ENCODE results near the gene NCOA7. TPM values are rescaled to one million over a fixed set of nuclear protein-coding genes. Genes with fewer than 3 reads are reported as not detected.
"Not testable (repeated sequence)": the region's sequence is repeated elsewhere in the genome, so short reads cannot be mapped to it uniquely, and the experiment has no call there.

Gene NCOA7
- total RNA-seq, 1 donor = 14.8 TPM

- H3K4me1 ChIP-seq (ENCODE audit: insufficient read depth, low read length) = peaks cover 35% of the 10 kb centered on the region
- H3K9me3 ChIP-seq (ENCODE audit: low read depth, low read length) = no peaks in the 10 kb centered on the region
- H3K27me3 ChIP-seq (ENCODE audit: insufficient read depth, low read length) = no peaks in the 10 kb centered on the region
- H3K4me3 ChIP-seq (ENCODE audit: low read length) = no peak overlapping the region
Measured at GRCh38 chr6:125794342-125795137, 3.8 kb downstream of the NCOA7 start.

GRCh38 chr6:125795301-125795700 is 4.5 kb downstream of the NCOA7 start:
- Histone ChIP-seq H3K4me3 (ENCODE audit: low read length) (no peak overlapping the region), H3K9me3 (ENCODE audit: low read depth, low read length) (no peaks in the 10 kb centered on the region), H3K27me3 (ENCODE audit: insufficient read depth, low read length) (no peaks in the 10 kb centered on the region), H3K4me1 (ENCODE audit: insufficient read depth, low read length) (peaks cover 30% of the 10 kb centered on the region)

GRCh38 chr6:125797120-125797885 is 6.5 kb downstream of the NCOA7 start:
- Histone ChIP-seq H3K9me3 (ENCODE audit: low read depth, low read length) (no peaks in the 10 kb centered on the region), H3K4me1 (ENCODE audit: insufficient read depth, low read length) (peaks cover 26% of the 10 kb centered on the region), H3K27me3 (ENCODE audit: insufficient read depth, low read length) (no peaks in the 10 kb centered on the region)

GRCh38 chr6:125797886-125798444 is 7.2 kb downstream of the NCOA7 start:
- Histone ChIP-seq H3K4me3 (ENCODE audit: low read length) (no peak overlapping the region), H3K4me1 (ENCODE audit: insufficient read depth, low read length) (peaks cover 33% of the 10 kb centered on the region), H3K27me3 (ENCODE audit: insufficient read depth, low read length) (no peaks in the 10 kb centered on the region), H3K9me3 (ENCODE audit: low read depth, low read length) (no peaks in the 10 kb centered on the region)

More at GRCh38 chr6:125797120-125797885, 6.5 kb downstream of the NCOA7 start:
- H3K4me3 ChIP-seq (ENCODE audit: low read length) = no peak overlapping the region

- no peaks in the 10 kb centered on the region for H3K9me3 ChIP-seq (ENCODE audit: low read depth, low read length)
- H3K4me1 ChIP-seq (ENCODE audit: insufficient read depth, low read length) = peaks cover 37% of the 10 kb centered on the region
- no peak overlapping the region for H3K4me3 ChIP-seq (ENCODE audit: low read length)
- H3K27me3 ChIP-seq (ENCODE audit: insufficient read depth, low read length) = no peaks in the 10 kb centered on the region
Measured at GRCh38 chr6:125798734-125799508, 8.2 kb downstream of the NCOA7 start.

GRCh38 chr6:125802383-125802782 is 11.6 kb downstream of the NCOA7 start:
- H3K4me3 ChIP-seq (ENCODE audit: low read length) = no peak overlapping the region
- H3K4me1 ChIP-seq (ENCODE audit: insufficient read depth, low read length) = peaks cover 44% of the 10 kb centered on the region
- no peaks in the 10 kb centered on the region for H3K27me3 ChIP-seq (ENCODE audit: insufficient read depth, low read length)
- no peaks in the 10 kb centered on the region for H3K9me3 ChIP-seq (ENCODE audit: low read depth, low read length)

- Histone ChIP-seq H3K27me3 (ENCODE audit: insufficient read depth, low read length) (no peaks in the 10 kb centered on the region), H3K9me3 (ENCODE audit: low read depth, low read length) (no peaks in the 10 kb centered on the region), H3K4me3 (ENCODE audit: low read length) (no peak overlapping the region), H3K4me1 (ENCODE audit: insufficient read depth, low read length) (peaks cover 43% of the 10 kb centered on the region)
Measured at GRCh38 chr6:125802943-125803377, 12.2 kb downstream of the NCOA7 start.

DNA sequence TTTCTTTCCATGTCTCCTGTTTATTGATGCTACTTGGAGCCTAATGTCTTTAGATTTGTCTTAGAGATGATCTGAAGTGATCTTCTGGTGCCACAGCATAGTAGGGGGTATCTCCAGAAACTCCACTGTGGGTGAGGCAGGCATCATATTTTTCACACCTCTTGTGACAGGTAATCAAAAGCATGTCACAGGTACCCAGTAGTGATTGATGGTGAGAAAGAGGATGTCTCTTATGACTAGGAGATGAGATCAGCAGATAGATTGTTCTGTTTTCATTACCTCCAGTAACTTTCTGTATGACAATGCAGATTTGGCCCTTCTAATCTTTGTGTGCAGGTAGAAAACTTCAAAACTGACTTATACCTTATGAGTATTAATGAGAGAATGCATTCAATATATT is 13.5 kb downstream of the NCOA7 start:
- Histone ChIP-seq H3K4me3 (ENCODE audit: low read length) (no peak overlapping the region), H3K4me1 (ENCODE audit: insufficient read depth, low read length) (peaks cover 38% of the 10 kb centered on the region), H3K9me3 (ENCODE audit: low read depth, low read length) (no peaks in the 10 kb centered on the region), H3K27me3 (ENCODE audit: insufficient read depth, low read length) (no peaks in the 10 kb centered on the region)

DNA sequence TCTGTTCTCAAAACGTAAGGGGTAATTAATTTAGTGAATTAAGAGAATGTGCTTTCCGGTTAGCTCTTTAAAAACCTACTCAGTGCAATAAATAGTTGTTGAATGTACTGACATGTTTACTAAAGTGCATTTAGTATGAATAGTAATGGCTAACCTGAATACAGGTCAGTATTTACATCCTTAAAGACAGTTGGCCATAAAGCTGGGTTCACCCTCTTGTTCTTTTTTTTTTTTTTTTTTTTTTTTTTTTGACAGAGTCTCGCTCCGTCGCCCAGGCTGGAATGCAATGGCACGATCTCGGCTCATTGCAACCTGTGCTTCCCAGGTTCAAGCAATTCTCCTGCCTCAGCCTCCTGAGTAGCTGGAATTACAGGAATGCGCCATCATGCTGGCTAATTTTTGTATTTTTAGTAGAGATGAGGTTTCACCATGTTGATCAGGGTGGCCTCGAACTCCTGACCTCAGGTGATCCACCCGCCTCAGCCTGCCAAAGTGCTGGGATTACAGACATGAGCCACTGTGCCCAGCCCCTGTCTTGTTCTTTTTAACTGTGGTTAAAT is 14.2 kb downstream of the NCOA7 start:
- not testable (repeated sequence) for H3K9me3 ChIP-seq (ENCODE audit: low read depth, low read length); H3K4me3 ChIP-seq (ENCODE audit: low read length); H3K27me3 ChIP-seq (ENCODE audit: insufficient read depth, low read length)
- H3K4me1 ChIP-seq (ENCODE audit: insufficient read depth, low read length) = peaks cover 33% of the 10 kb centered on the region

DNA sequence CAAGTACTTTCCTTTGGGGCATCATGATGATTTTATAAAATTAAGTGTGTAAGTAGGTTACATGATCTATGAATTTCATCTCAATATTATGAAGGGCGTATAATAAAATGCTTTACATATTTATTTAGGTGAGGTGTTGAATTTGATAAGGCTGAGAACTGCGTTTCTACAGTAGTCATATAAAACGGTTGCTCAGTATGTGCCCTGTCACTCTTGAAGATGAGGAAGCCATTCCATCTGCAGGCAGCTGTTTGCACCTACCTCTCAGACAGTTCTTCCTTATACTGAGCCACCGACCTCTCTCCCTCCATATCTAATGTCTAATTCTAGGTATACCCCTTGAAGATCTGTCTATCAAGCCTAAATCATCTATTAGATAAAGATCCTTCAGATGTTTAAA is 16.1 kb downstream of the NCOA7 start:
- H3K4me1 ChIP-seq (ENCODE audit: insufficient read depth, low read length) = peaks cover 43% of the 10 kb centered on the region
- no peaks in the 10 kb centered on the region for H3K27me3 ChIP-seq (ENCODE audit: insufficient read depth, low read length)
- no peaks in the 10 kb centered on the region for H3K9me3 ChIP-seq (ENCODE audit: low read depth, low read length)
- no peak overlapping the region for H3K4me3 ChIP-seq (ENCODE audit: low read length)

DNA sequence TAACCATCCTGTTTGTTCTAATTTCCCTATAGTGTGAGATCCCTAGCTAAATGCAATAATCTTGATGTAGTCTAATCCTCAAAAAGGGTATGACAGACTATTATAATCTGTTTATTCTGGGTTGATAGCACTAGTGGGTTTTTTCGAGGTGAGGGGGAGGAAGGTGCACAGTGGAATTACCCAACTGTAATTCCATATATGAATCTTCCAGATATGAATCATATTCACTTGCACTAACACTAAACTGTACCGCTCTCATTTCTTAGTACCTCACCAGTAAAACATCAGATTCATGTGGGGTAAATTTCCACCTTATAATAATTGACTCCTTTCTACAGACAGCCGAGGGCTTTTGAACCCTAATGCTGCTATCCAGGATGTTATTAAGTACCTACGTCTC is 16.5 kb downstream of the NCOA7 start:
- H3K27me3 ChIP-seq (ENCODE audit: insufficient read depth, low read length) = no peaks in the 10 kb centered on the region
- H3K4me3 ChIP-seq (ENCODE audit: low read length) = no peak overlapping the region
- peaks cover 46% of the 10 kb centered on the region for H3K4me1 ChIP-seq (ENCODE audit: insufficient read depth, low read length)
- H3K9me3 ChIP-seq (ENCODE audit: low read depth, low read length) = no peaks in the 10 kb centered on the region

GRCh38 chr6:125808060-125808459 is 17.3 kb downstream of the NCOA7 start:
- Histone ChIP-seq H3K27me3 (ENCODE audit: insufficient read depth, low read length) (no peaks in the 10 kb centered on the region), H3K9me3 (ENCODE audit: low read depth, low read length) (no peaks in the 10 kb centered on the region), H3K4me3 (ENCODE audit: low read length) (no peak overlapping the region), H3K4me1 (ENCODE audit: insufficient read depth, low read length) (peaks cover 39% of the 10 kb centered on the region)

DNA sequence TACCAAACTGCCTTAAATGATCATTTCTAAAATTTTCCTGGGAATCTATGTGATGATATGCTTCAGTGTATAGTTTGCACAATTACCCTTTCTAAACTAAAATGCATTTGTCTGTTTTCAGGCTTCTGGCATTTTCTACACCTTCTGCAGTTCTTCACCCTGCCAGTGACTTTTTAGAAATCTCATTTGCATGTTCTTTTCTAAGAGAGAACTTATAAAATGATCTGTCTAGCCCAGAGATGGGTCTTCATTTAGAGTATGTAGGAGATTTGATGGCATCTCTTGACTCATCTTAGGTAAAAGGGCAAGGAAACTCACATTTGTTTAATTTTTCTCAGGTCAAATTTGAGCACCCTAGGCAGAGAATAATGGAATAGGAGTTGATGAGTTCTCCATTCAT is 17.8 kb downstream of the NCOA7 start:
- Histone ChIP-seq H3K27me3 (ENCODE audit: insufficient read depth, low read length) (no peaks in the 10 kb centered on the region), H3K4me3 (ENCODE audit: low read length) (no peak overlapping the region), H3K9me3 (ENCODE audit: low read depth, low read length) (no peaks in the 10 kb centered on the region), H3K4me1 (ENCODE audit: insufficient read depth, low read length) (peaks cover 36% of the 10 kb centered on the region)

DNA sequence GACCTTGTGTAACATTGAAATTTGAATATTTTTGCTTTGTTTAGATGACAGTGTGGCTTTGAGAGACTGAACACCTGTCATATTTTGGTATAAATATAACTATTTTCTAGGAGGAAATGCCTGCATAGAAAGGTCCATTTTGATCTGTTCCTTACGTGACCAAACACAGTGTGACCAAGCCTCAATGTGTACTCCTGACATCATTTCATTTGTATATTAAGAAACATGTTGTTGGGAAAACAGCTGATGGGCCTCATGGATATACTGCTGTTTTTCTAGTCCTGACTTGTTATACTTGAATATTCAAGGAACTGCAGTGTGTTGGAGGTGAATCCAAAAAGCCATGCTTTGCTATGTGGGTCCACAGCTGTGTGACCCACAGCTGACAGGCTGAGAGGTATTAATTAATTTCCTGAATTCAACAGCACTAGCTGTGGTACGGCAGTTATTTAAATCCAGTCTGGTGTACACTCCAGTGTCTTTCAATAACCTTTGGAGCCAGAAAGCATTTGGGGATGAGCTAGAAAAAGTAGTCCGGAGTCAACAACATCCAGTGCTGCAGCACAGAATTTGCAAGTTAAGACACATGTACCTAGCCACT is 18.9 kb downstream of the NCOA7 start:
- Histone ChIP-seq H3K4me3 (ENCODE audit: low read length) (no peak overlapping the region), H3K27me3 (ENCODE audit: insufficient read depth, low read length) (no peaks in the 10 kb centered on the region), H3K4me1 (ENCODE audit: insufficient read depth, low read length) (peaks cover 37% of the 10 kb centered on the region), H3K9me3 (ENCODE audit: low read depth, low read length) (no peaks in the 10 kb centered on the region)
